ENCODE data around the gene SELL. TPM values are rescaled to one million over a fixed set of nuclear protein-coding genes. Genes with fewer than 3 reads are reported as not detected.

SELL gene
- total and polyA plus RNA-seq, 7 donors = 0.14 to 3.1 (median 1.1) TPM

DNA sequence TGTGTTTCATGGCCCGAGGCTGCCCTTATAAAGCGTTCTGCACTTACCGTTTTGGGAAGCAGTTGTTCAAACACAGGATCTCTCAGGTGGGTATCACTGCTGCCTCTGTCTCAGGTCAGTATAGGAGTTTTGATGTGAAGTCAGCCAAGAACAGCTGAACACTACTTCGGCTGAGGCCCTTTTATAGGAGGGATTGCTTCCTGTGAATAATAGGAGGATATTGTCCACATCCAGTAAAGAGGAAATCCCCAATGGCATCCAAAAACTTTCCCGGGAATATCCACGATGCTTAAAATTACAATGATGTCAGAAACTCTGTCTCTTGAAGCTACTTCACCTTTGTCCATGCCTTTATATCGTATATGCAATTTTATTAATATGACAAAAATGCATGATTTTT lies 22.5 kb upstream of the SELL start, which contains the start of gene SELE:
Gene SELE (minus strand): TSS at position 156 of the 400 bp plus-strand sequence. CDS start 467 bp downstream, outside the sequence.
- 56 to 66% (median 62%) methylated on average over 7 of the region's 7 CpGs for WGBS, 3 donors
- no peaks in the 10 kb centered on the region for H3K27me3 ChIP-seq (ENCODE audit: insufficient read depth in 3 of 3, low read length in 2 of 3)
- TF ChIP-seq, protein P1, sequence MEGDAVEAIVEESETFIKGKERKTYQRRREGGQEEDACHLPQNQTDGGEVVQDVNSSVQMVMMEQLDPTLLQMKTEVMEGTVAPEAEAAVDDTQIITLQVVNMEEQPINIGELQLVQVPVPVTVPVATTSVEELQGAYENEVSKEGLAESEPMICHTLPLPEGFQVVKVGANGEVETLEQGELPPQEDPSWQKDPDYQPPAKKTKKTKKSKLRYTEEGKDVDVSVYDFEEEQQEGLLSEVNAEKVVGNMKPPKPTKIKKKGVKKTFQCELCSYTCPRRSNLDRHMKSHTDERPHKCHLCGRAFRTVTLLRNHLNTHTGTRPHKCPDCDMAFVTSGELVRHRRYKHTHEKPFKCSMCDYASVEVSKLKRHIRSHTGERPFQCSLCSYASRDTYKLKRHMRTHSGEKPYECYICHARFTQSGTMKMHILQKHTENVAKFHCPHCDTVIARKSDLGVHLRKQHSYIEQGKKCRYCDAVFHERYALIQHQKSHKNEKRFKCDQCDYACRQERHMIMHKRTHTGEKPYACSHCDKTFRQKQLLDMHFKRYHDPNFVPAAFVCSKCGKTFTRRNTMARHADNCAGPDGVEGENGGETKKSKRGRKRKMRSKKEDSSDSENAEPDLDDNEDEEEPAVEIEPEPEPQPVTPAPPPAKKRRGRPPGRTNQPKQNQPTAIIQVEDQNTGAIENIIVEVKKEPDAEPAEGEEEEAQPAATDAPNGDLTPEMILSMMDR (IDR thresholded peaks at IDR 0.05) = no peak
- ATAC-seq (no peak), DNase-seq (no peak)
- no peaks in the 10 kb centered on the region for H3K36me3 ChIP-seq (ENCODE audit: insufficient read depth in 1 of 2, low read depth in 1 of 2)
- no peaks in the 10 kb centered on the region for H3K9me3 ChIP-seq
- no peaks in the 10 kb centered on the region for H3K4me1 ChIP-seq
- H3K27ac ChIP-seq = no peak within 1 kb of the TSS
- intact Hi-C loops (cut with DNase I) = no loop called here
- no peak within 1 kb of the TSS for H3K4me3 ChIP-seq

- H3K27me3 ChIP-seq (ENCODE audit: insufficient read depth in 3 of 3, low read length in 2 of 3) = no peaks in the 10 kb centered on the region
- no peaks in the 10 kb centered on the region for H3K4me1 ChIP-seq
- H3K9me3 ChIP-seq = no peaks in the 10 kb centered on the region
- TF ChIP-seq, protein P1 (IDR thresholded peaks at IDR 0.05) = no peak
- 59 to 69% (median 60%) methylated on average over 4 of the region's 4 CpGs for WGBS, 3 donors
- H3K27ac ChIP-seq = no peak overlapping the region
- no peak overlapping the region for H3K4me3 ChIP-seq
- intact Hi-C loops (cut with DNase I) = no loop called here
- no peak for DNase-seq
- no peak for ATAC-seq
- H3K36me3 ChIP-seq (ENCODE audit: insufficient read depth in 1 of 2, low read depth in 1 of 2) = no peaks in the 10 kb centered on the region
Measured at GRCh38 chr1:169731446-169731845, 20.0 kb upstream of the SELL start.

DNA sequence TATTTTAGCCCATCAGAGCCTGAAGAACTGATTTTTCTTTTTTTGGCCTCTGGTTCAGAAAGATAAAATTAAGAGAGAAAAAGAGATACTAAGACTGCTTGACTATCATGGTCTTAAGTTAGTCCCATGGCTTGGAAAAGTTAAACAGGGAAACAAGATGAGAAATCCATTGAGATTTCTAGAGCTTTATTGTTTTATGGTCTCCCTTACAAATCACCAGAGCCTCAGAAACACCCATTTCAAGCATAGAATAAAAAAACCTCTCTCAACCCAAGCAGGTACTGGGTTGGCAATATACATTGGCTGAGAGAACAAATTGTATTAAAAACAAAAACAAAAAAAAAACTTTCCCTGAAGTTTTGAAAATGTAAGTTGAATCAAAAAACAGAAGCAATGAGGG lies 18.6 kb upstream of the SELL start:
- TF ChIP-seq, protein P1 (IDR thresholded peaks at IDR 0.05) = no peak
- Histone ChIP-seq H3K9me3 (no peaks in the 10 kb centered on the region), H3K4me3 (no peak overlapping the region), H3K27me3 (ENCODE audit: insufficient read depth in 3 of 3, low read length in 2 of 3) (no peaks in the 10 kb centered on the region), H3K36me3 (ENCODE audit: insufficient read depth in 1 of 2, low read depth in 1 of 2) (no peaks in the 10 kb centered on the region), H3K4me1 (no peaks in the 10 kb centered on the region), H3K27ac (no peak overlapping the region)
- no peak for ATAC-seq
- no peak for DNase-seq
- intact Hi-C loops (cut with DNase I) = no loop called here

- TF ChIP-seq, protein P1 (IDR thresholded peaks at IDR 0.05) = no peak
- no peak overlapping the region for H3K27ac ChIP-seq
Measured at GRCh38 chr1:169727307-169727706, 15.9 kb upstream of the SELL start.

DNA sequence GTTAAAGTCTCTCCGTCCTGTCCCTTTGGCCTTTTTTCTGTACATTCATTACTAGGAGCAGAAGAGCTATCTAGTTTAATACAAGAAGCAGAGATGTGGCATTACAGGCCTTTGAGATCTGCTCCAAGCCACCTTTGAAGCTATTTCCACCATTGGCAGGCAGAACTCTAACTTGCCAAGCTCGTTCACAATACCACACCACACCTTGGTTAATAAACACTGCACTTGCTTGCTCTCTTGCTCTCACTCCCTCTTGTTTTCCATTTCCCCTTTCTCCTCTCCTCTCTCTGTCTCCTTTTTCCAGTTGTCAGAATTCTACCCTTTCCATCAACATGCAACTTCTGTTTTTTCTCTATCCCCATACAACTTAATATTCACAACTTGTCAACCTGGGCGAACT lies 15.4 kb upstream of the SELL start:
- DNase-seq (no peak), ATAC-seq (no peak)
- Histone ChIP-seq H3K9me3 (no peaks in the 10 kb centered on the region), H3K36me3 (ENCODE audit: insufficient read depth in 1 of 2, low read depth in 1 of 2) (no peaks in the 10 kb centered on the region), H3K4me1 (no peaks in the 10 kb centered on the region), H3K27me3 (ENCODE audit: insufficient read depth in 3 of 3, low read length in 2 of 3) (no peaks in the 10 kb centered on the region), H3K4me3 (no peak overlapping the region), H3K27ac (no peak overlapping the region)
- TF ChIP-seq, protein P1 (IDR thresholded peaks at IDR 0.05) = no peak
- 83 to 90% (median 86%) methylated on average over 3 of the region's 3 CpGs for WGBS, 3 donors
- intact Hi-C loops (cut with DNase I) = no loop called here

More at GRCh38 chr1:169727307-169727706, 15.9 kb upstream of the SELL start:
- WGBS, 3 donors = 85 to 91% (median 88%) methylated on average over 6 of the region's 6 CpGs
- Histone ChIP-seq H3K4me1 (no peaks in the 10 kb centered on the region), H3K9me3 (no peaks in the 10 kb centered on the region), H3K36me3 (ENCODE audit: insufficient read depth in 1 of 2, low read depth in 1 of 2) (no peaks in the 10 kb centered on the region), H3K4me3 (no peak overlapping the region), H3K27me3 (ENCODE audit: insufficient read depth in 3 of 3, low read length in 2 of 3) (no peaks in the 10 kb centered on the region)
- DNase-seq (no peak), ATAC-seq (no peak)
- intact Hi-C loops (cut with DNase I) = no loop called here
